SW 1271 (cell line): ENCODE data around the gene DNAAF2.
"Not testable (repeated sequence)": the region's sequence is repeated elsewhere in the genome, so short reads cannot be mapped to it uniquely, and the experiment has no call there.

Experiments
- DNase-seq, 2 experiments: peaks; one replicate each; lab custom pipeline; 2025; lab: John Stamatoyannopoulos, UW

Gene DNAAF2

GRCh38 chr14:49634547-49635334, at the start of gene DNAAF2:
Gene DNAAF2, minus strand, starts transcription at chr14:49635244. Its CDS starts 95 bp downstream, at chr14:49635149.
- DNase-seq: peak in 1 of 2 experiments; percentile 69

GRCh38 chr14:49679271-49679670, 44.2 kb upstream of the DNAAF2 start:
- DNase-seq: no peak

GRCh38 chr14:49677643-49678042, 42.6 kb upstream of the DNAAF2 start:
- no peak for DNase-seq

- DNase-seq: no peak
These were observed 38.5 kb upstream of the DNAAF2 start for GRCh38 chr14:49673586-49673985.

GRCh38 chr14:49670475-49670874, 35.4 kb upstream of the DNAAF2 start:
- no peak for DNase-seq

- DNase-seq: no peak
These were observed 24.7 kb upstream of the DNAAF2 start for GRCh38 chr14:49659526-49660455.

GRCh38 chr14:49657500-49657899, 22.5 kb upstream of the DNAAF2 start:
- DNase-seq: not testable (repeated sequence)

- DNase-seq: no peak
These were observed 19.5 kb upstream of the DNAAF2 start for GRCh38 chr14:49654511-49654910.

- no peak for DNase-seq
These were observed 18.5 kb upstream of the DNAAF2 start for GRCh38 chr14:49653508-49653907.

- no peak for DNase-seq
These were observed 7.1 kb upstream of the DNAAF2 start for GRCh38 chr14:49642163-49642562.

- no peak for DNase-seq
These were observed 6.7 kb upstream of the DNAAF2 start for GRCh38 chr14:49641697-49642129.

- no peak for DNase-seq
These were observed 5.7 kb upstream of the DNAAF2 start for GRCh38 chr14:49640540-49641417.

GRCh38 chr14:49637534-49638078, 2.6 kb upstream of the DNAAF2 start:
- no peak for DNase-seq

- no peak for DNase-seq
These were observed 1.8 kb upstream of the DNAAF2 start for GRCh38 chr14:49636866-49637265.

- DNase-seq: peak; percentile 78 to 91
These were observed 1.2 kb downstream of the DNAAF2 start for GRCh38 chr14:49633640-49634546.

GRCh38 chr14:49623941-49624839, 10.9 kb downstream of the DNAAF2 start:
- no peak for DNase-seq

GRCh38 chr14:49623387-49623786, 11.7 kb downstream of the DNAAF2 start:
- no peak for DNase-seq

- DNase-seq: no peak
These were observed 12.9 kb downstream of the DNAAF2 start for GRCh38 chr14:49622022-49622607.
